Lung (tissue), 12 donors: ENCODE results near the gene FAM32A. TPM values are rescaled to one million over a fixed set of nuclear protein-coding genes. Genes with fewer than 3 reads are reported as not detected.

Experiments used
- ATAC-seq: fragments of 200-7000 bp; cut with Tn5 transposase; one replicate; pipeline ENCODE4 v1.9.1; 2020; ENCODE audit warnings: moderate number of reproducible peaks; ENCODE audit not compliant: insufficient read depth, low FRiP score
- DNase-seq, 3 donors: peaks; one replicate each; pipeline ENCODE4 v3.0.0-alpha.2; 2013 to 2017
- H3K27ac ChIP-seq, 2 donors: one replicate each; pipeline ENCODE4 v1.5.1; 2013; ENCODE audit warnings: mild to moderate bottlenecking in 2 of 2, moderate library complexity in 2 of 2, control low read depth in 1 of 2, inconsistent platforms in 1 of 2, low read depth in 1 of 2, low read length in 1 of 2
- H3K27me3 ChIP-seq, 3 donors: one replicate each; pipeline ENCODE4 v1.5.1; 2013; ENCODE audit warnings: low read length in 2 of 3; ENCODE audit not compliant: control insufficient read depth in 3 of 3, insufficient read depth in 3 of 3
- H3K36me3 ChIP-seq, 4 donors: one replicate each; pipeline ENCODE4 v1.5.1; 2013; ENCODE audit warnings: low read length in 4 of 4, mild to moderate bottlenecking in 1 of 4, moderate library complexity in 1 of 4; ENCODE audit not compliant: control insufficient read depth in 4 of 4, insufficient read depth in 4 of 4
- H3K4me1 ChIP-seq, 5 donors: one replicate each; pipeline ENCODE4 v1.5.1; 2013; ENCODE audit warnings: low read length in 5 of 5, mild to moderate bottlenecking in 2 of 5, moderate library complexity in 1 of 5; ENCODE audit not compliant: control insufficient read depth in 5 of 5, insufficient read depth in 5 of 5
- H3K4me3 ChIP-seq: one replicate; pipeline ENCODE4 v1.5.1; 2013; ENCODE audit warnings: mild to moderate bottlenecking, control low read depth, moderate library complexity
- H3K9ac ChIP-seq, 2 donors: one replicate each; pipeline ENCODE4 v1.5.1; 2013; ENCODE audit warnings: low read length in 2 of 2, control low read depth in 1 of 2; ENCODE audit not compliant: insufficient read depth in 1 of 2
- H3K9me3 ChIP-seq, 4 donors: one replicate each; pipeline ENCODE4 v1.5.1; 2013; ENCODE audit warnings: low read length in 3 of 4, mild to moderate bottlenecking in 1 of 4, moderate library complexity in 1 of 4; ENCODE audit not compliant: control insufficient read depth in 4 of 4, insufficient read depth in 3 of 4
- WGBS, 2 donors: extraction: QIAGEN DNeasy Blood & Tissue Kit; methylation state at CpG; one replicate each; pipeline ENCODE4 v1.1.7; 2013; 5-methylcytosine and 5-hydroxymethylcytosine counted together
- polyA plus RNA-seq, 2 donors: library from polyadenylated mRNA; stranded (reverse); fragments of 200-250 nt; gene quantifications; one replicate each; pipeline ENCODE4 v1.2.1, GENCODE V29; 2013
- total RNA-seq, 2 donors: library from RNA; depleted of rRNA in 1 of 2; stranded (reverse); fragments of >200 nt in 1 of 2; gene quantifications; one replicate each; pipeline ENCODE4 v1.2.1, GENCODE V29; 2014 to 2021
- TF ChIP-seq, protein P1 (sequence below): IDR thresholded peaks from 2 replicates; pipeline ENCODE4 v1.5.1; 2012; ENCODE audit warnings: mild to moderate bottlenecking; ENCODE audit errors: control extremely low read depth, extremely low read depth
- donor health status: control.
- donor health status: control.
- donor health status: Bipolar disorder and iron deficiency.
- donor health status: healthy.
- donor health status: DM: yes; HTN: yes; CAD: no.

Gene FAM32A
- total and polyA plus RNA-seq, 4 donors, result 53.5 to 81.7 (median 68.8) TPM

DNA sequence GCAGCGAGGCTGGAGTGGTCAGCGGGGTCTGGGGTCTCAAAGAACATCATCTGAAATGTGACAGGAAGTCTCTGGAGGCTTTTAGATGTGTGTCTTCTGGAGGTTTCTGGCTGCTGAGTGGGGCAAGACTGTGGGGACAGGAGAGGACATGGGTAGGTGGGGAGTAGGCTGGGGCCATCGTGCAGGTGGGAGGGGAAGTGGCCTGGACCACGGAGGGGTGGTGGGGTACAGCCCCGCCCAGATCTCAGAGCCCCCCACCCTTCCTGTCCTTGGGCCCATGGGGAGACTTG lies 18.7 kb downstream of the FAM32A start:
- no peaks in the 10 kb centered on the region for H3K9me3 ChIP-seq
- no peak overlapping the region for H3K27ac ChIP-seq
- DNase-seq (no peak), ATAC-seq (no peak)
- H3K4me3 ChIP-seq, result no peak overlapping the region
- 83 to 85% methylated on average over 5 of the region's 5 CpGs for WGBS, 2 donors
- H3K36me3 ChIP-seq, result peaks cover 4 to 65% (median 30%) of the 10 kb centered on the region in 4 donors
- no peaks in the 10 kb centered on the region for H3K27me3 ChIP-seq
- H3K4me1 ChIP-seq, result peaks cover 0 to 14% (median 5%) of the 10 kb centered on the region in 5 donors
- TF ChIP-seq, protein P1, sequence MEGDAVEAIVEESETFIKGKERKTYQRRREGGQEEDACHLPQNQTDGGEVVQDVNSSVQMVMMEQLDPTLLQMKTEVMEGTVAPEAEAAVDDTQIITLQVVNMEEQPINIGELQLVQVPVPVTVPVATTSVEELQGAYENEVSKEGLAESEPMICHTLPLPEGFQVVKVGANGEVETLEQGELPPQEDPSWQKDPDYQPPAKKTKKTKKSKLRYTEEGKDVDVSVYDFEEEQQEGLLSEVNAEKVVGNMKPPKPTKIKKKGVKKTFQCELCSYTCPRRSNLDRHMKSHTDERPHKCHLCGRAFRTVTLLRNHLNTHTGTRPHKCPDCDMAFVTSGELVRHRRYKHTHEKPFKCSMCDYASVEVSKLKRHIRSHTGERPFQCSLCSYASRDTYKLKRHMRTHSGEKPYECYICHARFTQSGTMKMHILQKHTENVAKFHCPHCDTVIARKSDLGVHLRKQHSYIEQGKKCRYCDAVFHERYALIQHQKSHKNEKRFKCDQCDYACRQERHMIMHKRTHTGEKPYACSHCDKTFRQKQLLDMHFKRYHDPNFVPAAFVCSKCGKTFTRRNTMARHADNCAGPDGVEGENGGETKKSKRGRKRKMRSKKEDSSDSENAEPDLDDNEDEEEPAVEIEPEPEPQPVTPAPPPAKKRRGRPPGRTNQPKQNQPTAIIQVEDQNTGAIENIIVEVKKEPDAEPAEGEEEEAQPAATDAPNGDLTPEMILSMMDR, result no peak
- no peak overlapping the region for H3K9ac ChIP-seq

DNA sequence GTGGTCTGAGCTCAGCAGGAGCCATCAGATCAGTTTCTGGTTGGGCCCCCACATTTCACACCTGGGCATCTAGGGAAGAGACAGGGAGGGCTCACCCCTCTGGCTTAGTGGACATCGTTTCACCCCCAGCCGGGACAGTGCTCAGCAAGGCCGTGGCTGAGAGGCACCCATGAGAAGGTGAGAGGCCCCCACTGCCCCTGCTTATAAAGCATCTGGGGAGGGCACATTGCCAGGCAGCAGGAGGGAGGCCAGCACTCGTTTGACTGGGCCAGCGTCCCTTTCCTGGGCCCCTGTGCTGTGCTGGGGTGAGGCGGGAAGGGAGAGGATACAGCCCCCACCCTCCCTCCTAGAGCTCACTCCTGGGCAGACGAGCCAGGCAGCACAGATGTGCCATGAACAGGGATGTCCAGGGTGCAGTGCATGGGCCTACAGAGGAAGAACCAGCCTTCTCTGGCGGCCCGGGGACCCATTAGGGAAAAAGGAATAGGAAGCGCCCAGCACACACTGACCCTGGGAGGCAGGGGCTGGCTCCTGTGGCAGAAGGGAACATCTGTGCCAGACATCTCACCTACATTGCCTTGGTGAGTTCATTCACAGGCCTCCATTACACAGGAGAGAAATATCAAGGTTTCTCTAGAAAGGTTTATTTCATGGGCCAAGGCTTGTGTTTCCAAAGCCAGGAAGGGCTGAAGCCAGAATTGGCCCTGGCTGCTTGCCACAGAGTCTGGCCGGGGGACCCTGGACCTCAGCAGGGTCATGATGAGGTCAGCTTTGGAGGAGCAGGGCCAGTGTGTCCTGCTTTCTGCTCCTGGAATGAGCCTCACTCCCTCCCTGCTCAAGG lies 20.2 kb downstream of the FAM32A start:
- Histone ChIP-seq H3K36me3 (peaks cover 10 to 74% (median 39%) of the 10 kb centered on the region in 4 donors), H3K9me3 (no peaks in the 10 kb centered on the region), H3K27me3 (no peaks in the 10 kb centered on the region), H3K4me3 (no peak overlapping the region), H3K4me1 (peaks cover 0 to 6% (median 0%) of the 10 kb centered on the region in 5 donors), H3K27ac (no peak overlapping the region), H3K9ac (no peak overlapping the region)
- TF ChIP-seq, protein P1, result no peak
- DNase-seq, result no peak
- WGBS, 2 donors, result 81 to 83% methylated on average over 11 of the region's 11 CpGs
- no peak for ATAC-seq

DNA sequence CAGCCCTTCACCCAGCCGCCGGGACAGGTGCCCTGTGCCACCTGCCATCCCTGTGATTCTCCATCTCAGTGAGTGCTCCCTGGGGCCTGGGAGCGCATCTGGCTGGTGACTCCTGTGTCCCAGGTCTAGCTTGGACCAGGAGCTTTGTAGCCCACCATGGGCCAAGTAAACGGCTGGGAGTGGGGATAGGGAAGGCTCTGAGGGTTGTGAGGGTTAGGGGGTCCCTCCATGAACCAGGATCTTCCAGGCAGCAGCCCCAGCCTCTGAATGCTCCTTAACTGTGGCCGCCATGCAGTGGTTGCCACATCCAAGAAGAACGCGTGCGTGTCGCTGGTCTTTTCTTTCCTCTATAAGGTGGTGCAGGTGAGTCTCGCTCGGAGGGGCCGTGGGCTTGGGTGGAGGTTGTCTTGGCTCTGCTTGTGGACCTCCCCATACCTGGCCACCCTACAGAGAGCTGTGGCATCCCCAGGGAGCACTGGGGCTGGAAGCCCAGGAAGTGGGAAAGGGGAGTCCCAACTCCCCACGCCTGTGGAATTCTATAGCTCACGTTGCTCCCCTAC lies 20.9 kb downstream of the FAM32A start:
- Histone ChIP-seq H3K9me3 (no peaks in the 10 kb centered on the region), H3K9ac (no peak overlapping the region), H3K4me1 (peaks cover 0 to 6% (median 0%) of the 10 kb centered on the region in 5 donors), H3K27me3 (no peaks in the 10 kb centered on the region), H3K36me3 (peaks cover 10 to 72% (median 40%) of the 10 kb centered on the region in 4 donors), H3K27ac (no peak overlapping the region), H3K4me3 (no peak overlapping the region)
- TF ChIP-seq, protein P1, result no peak
- WGBS, 2 donors, result 93 to 94% methylated on average over 14 of the region's 14 CpGs
- no peak for ATAC-seq
- no peak for DNase-seq
